GM19395 (cell line): Measurements from ENCODE around the gene ZBTB34.

Experiments used
- ATAC-seq: cut with Tn5 transposase; IDR thresholded peaks from one replicate; pipeline ENCODE4 v1.9.1; 2021; ENCODE audit warnings: mild to moderate bottlenecking, moderate library complexity; ENCODE audit not compliant: unreplicated experiment

ZBTB34 gene

GRCh38 chr9:126842977-126843799 lies 17.3 kb upstream of the ZBTB34 start:
- ATAC-seq: no peak

GRCh38 chr9:126844085-126844484 lies 16.4 kb upstream of the ZBTB34 start:
- ATAC-seq: no peak

DNA sequence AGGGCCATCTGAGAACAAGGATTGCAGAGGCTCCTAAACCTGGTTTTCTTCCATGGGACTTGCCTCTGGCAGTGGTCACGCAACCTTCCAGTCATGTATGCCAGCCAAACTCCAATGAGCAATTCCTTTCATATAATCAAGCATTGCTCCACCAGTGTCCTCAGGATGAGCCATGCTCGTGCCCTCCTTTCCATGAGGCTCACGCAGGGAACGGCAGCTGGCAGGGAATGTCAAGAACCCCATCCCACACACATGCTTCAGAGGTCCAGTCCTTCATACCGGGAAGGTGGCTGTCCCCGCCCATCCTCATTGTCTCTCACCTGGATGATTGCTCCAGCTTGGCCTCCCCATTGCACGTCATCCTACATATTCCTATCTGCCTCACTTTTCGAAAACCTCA lies 13.4 kb upstream of the ZBTB34 start:
- ATAC-seq: no peak

GRCh38 chr9:126849591-126850225 lies 10.7 kb upstream of the ZBTB34 start:
- no peak for ATAC-seq

- ATAC-seq: no peak
Observed at GRCh38 chr9:126851286-126851880, 9.1 kb upstream of the ZBTB34 start.

GRCh38 chr9:126852086-126852688 lies 8.3 kb upstream of the ZBTB34 start:
- ATAC-seq: no peak

DNA sequence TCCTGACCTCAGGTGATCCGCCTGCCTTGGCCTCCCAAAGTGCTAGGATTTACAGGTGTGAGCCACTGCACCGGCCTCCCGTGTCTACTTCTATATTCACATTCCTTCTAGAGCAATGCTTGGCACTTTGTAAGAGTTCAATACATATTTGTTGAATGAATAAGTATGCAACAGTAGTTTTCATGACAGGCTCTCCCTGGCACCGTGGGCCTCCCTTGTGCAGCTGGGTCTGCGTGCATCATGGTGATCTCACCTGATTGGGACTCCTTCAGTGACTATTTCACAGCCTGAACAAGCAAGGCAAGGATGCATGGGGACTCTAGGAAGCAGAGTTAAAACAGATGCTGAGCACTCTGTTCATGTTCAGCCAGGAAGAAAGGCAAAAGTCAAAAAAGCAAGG lies 6.8 kb upstream of the ZBTB34 start:
- no peak for ATAC-seq

DNA sequence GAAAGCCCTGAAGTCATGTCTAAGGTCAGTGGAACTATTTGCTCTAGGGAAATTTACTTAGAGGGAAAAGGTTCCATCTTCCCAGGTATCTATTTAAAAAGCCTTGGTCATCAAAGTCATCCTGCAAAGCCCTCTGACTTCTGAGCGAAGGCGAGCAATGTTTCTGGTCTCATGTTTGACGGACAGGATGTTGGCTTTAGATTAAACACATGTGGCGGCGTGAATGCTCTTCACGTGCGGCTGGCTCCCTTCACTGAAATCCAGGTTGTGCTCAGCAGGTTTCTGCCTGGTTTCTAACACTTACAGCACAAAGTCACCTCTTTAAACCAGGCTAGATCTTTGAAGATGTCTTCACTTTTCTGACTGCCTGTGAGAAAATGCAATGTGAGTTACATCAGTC lies 5.7 kb upstream of the ZBTB34 start:
- ATAC-seq: no peak

DNA sequence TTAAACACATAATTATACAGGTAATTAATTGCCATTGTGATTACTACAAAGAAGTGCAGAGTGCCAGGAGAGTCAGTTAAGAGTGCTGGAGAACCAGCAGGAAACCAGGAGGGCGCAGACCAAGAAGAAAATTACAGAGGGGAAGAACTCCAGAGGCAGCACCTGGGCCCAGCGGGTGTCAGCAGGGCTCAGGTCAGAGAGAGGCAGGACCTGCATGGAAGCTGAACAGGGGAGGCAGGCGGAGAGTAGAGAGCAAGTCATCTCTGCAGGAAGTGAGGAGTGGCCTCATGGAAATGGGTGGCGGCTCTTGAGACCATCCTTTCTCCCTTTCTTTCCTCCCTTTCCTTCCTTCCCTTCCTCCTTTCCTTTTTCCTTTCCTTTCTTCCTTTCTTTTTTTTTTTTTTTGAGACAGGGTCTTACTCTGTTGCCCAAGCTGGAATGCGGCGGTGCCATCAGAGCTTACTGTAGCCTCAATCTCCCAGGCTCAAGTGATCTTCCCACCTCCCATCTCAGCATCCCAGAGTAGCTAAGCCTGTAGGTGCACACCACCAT lies 4.0 kb upstream of the ZBTB34 start:
- ATAC-seq: no peak

DNA sequence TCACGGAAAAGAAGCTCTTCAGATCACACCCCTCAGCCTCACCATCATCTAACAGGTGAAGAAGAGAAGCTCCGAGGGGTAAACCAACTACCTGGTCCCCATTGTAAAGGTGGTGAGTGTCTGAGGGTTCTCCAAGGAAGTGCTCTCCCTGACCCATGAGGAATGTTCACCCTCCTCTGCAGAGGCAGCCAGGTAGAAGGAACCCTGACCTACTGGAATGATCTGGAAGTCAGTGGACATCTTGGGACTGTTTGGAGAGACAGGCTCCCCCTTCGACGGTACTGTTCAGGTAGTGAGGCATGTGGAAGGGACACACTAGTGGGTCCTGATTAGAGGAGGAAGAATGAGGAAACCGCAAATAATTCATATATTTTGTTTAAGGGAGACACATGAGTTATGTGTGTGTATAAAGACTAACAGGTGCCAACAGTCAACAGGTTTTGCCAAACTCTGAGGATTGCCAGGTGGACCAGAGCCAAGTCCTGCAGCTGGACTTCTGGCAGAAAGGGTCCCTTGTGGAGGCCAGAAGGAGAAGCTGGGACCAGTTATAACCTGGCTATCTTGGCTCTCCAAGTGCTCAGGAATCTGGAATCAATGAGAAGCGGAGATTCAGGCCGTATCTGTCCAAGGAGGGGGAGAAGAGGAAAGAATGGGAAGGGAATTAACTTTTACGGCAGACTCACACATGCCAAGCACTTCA lies 3.0 kb upstream of the ZBTB34 start:
- ATAC-seq: no peak

GRCh38 chr9:126859111-126859510 lies 1.3 kb upstream of the ZBTB34 start:
- no peak for ATAC-seq

DNA sequence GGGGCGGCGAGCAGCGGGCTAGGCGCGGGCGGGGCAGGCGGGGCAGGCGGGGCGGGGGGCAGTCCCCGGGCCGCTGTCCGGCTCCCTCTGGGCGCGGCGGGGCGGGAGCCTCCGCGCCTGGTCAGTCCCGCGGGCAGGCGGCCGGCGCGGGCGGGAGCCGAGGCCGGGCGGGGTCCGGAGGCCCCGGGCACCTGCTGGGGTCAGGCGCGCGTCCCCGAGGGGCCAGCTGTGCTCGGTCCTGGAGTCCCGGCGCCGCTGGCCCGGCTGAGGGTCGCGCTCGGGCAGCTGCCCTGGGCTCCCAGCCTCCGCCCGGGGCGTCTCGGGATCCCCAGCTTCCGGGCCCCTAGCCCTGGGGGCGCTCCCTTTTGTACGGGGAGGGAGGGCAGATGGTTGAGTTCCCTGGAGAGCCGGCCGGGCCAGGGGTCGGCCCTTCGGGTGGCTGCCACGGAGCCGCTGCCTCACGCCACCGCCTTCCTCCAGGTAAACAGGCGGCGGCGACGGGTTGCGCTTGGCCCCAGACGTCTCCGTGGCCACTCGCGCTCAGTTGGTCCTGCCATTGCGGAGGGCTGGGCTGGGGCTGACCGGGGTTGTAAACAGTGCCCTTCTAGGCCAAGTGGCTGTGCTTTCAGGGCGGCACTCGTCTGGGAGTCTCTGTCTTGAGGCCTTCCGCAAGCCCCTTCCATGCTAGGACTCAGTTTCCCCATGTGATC lies 473 bp downstream of the ZBTB34 start:
- peak; percentile 29 for ATAC-seq

GRCh38 chr9:126861707-126862103 lies 1.3 kb downstream of the ZBTB34 start:
- no peak for ATAC-seq

DNA sequence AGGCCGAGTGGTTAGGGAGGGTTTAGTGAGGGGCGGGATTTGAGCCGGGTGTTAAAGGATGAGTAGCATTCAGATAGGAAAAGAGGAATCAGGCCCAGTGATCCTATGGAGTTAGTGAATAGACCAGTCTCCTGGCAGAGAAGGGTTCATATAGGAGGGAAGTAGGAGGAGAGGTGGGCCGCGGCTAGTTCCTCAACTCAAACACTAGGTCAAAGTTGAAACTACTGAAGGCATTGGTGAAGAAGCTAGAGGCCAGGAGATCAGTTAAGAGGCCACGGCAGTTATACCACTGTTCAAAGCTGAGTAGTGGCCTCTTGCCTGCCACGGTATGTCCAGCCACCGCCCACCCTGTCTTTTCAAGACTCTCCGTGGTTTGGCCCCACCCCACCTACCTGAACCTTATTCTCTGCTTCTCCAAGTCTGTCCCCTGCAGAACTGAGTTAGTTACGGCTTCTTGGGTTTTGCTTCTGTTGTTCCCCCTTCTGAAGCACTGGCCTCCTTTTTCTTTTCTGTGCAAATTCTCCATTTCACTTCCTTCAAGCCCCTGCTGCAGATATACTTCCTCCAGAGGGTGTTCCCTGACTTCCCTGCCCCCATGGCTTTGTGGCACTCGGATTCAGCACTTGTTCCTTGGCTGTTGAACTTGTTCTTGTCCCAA lies 1.8 kb downstream of the ZBTB34 start:
- ATAC-seq: no peak

DNA sequence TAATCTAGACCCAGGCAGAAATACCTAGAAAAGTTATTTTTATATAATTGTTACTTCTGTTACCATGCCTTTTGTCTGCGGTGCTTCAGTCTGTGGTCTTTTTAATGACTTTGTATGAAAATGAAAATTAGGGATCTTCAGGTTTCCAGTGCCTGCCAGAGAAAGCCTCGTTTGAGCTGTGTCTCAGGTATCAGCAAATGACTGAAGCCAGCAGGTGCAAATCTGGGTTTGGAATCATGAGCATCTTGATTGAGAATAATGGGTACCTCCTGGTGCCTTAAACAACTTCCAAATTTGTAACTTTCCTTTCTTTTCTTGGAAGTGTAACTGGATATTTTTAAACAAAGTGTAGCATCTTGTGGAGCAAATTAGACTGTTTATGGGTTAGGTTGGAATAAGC lies 4.3 kb downstream of the ZBTB34 start:
- ATAC-seq: no peak

DNA sequence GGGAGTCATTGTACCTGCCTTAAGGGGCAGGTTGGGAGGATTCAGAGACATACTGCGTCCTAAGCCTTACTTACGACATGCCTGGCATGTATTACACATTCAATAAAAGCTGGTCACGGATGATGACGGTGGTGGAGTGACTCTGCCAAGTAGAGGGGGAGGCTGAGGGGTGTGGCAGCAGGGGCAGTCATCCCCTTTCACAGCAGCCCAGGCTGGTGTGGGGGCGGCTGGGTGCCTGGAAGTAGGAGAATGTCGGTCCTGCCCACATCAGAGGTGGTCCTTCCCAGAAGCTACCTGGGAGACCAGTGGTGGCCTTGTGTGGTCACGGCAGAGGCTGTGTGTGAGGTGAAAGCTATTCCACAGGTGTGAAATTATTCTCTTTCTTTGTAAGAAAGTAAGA lies 8.9 kb downstream of the ZBTB34 start:
- ATAC-seq: no peak

- ATAC-seq: no peak
Observed at GRCh38 chr9:126872516-126872915, 12.1 kb downstream of the ZBTB34 start.

DNA sequence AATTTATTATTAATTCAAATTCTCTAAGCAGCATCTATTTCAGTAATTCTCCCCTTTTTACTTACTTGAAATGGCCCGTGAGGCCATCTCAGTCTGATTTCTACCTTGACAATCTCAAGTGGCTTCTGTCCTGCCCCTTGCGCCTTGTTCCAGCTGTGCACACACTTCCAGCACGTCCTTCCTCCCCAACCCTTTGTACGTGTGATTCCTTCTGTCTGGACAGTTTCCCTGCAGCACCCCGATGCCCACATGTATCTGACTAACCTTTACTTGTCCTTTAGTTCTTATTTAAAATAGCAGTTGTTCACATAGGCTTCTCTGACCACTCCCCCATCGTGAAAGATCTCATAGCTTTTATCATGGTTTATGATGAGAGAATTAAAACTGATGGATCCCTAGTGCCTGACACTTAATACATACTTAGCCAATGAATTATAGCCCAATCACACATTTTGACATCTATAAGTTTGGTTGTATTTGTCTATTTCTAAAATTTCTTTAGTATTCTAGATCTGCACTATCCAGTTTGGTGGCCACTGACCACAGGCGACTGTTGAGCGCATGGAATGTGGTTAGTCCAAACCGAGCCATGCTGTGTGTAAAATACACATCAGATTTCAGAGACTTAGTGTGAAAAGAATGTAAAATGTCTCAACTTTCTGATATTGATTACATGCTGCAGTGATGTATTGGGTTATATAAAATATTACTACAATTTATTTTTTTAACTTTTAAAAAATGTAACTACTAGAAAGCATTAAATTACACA lies 14.3 kb downstream of the ZBTB34 start:
- no peak for ATAC-seq
